Peyer's patch (tissue), 4 donors: Measurements from ENCODE around the gene HYAL1.

ENCODE experiments used
- POLR2A ChIP-seq, 2 donors: fragments of 450-650 bp; IDR thresholded peaks; one replicate each; pipeline ENCODE4 v1.5.1; 2017; ENCODE audit warnings: antibody characterized with exemption in 2 of 2, mild to moderate bottlenecking in 2 of 2, moderate library complexity in 2 of 2
- TF ChIP-seq, protein P1 (sequence below), 6 experiments: fragments of 450-650 bp in 4 of 6; fragments of 200-600 bp in 2 of 6; sonication (generic) in 1 of 6; IDR thresholded peaks; one replicate each; pipeline ENCODE4 v1.5.1; 2017 to 2019; ENCODE audit warnings: antibody characterized with exemption in 6 of 6, mild to moderate bottlenecking in 3 of 6, moderate library complexity in 1 of 6

DNA sequence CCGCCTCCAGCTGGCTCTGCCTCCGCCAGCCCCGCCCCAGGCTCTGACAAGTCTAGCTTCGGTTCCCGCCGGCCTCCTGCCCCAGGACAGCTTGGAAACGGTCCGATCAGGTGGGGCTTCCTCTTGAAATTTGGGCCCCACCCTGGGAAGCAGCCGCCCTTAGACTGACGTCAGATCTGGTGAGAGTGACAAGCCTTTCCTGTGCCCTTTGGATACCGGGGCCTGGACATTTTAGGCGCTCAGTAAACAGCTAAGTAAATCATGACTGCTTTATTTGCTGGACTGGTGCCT lies 3.8 kb downstream of the HYAL1 start:
- TF ChIP-seq, protein P1, sequence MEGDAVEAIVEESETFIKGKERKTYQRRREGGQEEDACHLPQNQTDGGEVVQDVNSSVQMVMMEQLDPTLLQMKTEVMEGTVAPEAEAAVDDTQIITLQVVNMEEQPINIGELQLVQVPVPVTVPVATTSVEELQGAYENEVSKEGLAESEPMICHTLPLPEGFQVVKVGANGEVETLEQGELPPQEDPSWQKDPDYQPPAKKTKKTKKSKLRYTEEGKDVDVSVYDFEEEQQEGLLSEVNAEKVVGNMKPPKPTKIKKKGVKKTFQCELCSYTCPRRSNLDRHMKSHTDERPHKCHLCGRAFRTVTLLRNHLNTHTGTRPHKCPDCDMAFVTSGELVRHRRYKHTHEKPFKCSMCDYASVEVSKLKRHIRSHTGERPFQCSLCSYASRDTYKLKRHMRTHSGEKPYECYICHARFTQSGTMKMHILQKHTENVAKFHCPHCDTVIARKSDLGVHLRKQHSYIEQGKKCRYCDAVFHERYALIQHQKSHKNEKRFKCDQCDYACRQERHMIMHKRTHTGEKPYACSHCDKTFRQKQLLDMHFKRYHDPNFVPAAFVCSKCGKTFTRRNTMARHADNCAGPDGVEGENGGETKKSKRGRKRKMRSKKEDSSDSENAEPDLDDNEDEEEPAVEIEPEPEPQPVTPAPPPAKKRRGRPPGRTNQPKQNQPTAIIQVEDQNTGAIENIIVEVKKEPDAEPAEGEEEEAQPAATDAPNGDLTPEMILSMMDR (IDR thresholded peaks at IDR 0.05), result no peak
- TF ChIP-seq POLR2A (IDR thresholded peaks at IDR 0.05), result peak in 1 of 2 donors; percentile 46
